Brain pericyte (primary cell): ENCODE measurements around the gene ZBTB38.

Experiments
- DNase-seq: peaks from one replicate; pipeline ENCODE4 v3.0.0-alpha.2; 2012; ENCODE audit warnings: low read depth, low spot score

The ZBTB38 gene

DNA sequence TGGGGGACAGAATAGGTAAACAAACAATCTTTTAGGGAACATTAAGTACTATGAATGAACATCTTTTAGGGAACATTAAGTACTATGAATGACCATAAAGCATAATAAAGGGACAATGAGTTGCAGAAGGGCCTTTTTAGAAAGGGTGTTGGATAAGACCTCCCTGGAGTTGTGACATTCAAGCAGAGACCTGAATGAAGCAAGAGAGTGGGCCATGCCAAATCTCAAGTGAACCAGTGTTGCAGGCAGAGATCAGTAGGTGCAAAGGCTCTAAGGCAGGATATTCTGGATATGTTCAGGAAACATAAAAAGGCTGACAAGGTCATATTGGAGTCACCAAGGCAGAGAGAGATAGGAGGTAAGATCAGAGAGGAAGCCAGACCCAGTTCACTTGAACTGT is 29.4 kb upstream of the ZBTB38 start:
- DNase-seq: no peak

GRCh38 chr3:141341536-141341935 is 26.8 kb upstream of the ZBTB38 start:
- no peak for DNase-seq

- no peak for DNase-seq
Measured at GRCh38 chr3:141342386-141342785, 25.9 kb upstream of the ZBTB38 start.

GRCh38 chr3:141343077-141343476 is 25.2 kb upstream of the ZBTB38 start:
- no peak for DNase-seq

DNA sequence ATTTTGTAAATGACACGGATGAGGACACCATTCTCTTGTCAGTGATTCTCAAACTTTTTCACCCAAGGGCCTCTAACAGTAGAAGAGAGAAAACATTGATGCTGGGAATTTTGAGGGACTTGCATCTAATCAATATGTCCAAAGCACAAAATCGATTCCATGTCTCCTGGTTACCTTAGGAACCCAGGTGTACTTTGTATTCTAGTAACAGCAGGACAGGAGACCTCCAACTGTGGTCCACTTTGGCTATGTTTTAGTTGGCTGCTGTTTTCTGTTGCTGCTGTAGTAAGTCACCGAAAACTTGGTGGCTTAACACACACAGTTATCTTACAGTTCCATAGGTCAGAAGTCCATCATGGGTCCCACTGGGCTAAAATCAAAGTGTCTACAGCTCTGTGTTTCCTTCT is 24.4 kb upstream of the ZBTB38 start:
- no peak for DNase-seq

DNA sequence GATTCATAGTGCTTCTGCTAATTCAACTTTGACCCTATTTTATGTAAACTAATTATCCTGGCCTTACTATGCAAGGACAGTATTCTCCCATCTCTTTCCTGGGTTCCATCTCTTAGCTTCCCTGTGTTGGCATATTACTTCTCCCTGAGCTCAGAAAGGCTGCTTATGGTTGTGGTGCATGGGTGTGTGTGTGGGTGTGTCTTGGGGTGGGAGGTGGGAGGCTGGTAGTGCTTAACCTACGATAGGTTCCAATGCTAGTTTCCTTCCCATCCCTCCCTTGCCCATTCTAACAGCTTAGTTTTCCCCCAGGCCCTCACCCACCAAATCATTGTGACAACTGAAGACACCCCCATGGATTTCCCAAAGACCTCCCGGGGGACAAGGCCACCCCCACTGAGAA is 22.8 kb upstream of the ZBTB38 start:
- DNase-seq: no peak

- DNase-seq: no peak
Measured at GRCh38 chr3:141346007-141346406, 22.3 kb upstream of the ZBTB38 start.

GRCh38 chr3:141346418-141346817 is 21.9 kb upstream of the ZBTB38 start:
- DNase-seq: no peak

DNA sequence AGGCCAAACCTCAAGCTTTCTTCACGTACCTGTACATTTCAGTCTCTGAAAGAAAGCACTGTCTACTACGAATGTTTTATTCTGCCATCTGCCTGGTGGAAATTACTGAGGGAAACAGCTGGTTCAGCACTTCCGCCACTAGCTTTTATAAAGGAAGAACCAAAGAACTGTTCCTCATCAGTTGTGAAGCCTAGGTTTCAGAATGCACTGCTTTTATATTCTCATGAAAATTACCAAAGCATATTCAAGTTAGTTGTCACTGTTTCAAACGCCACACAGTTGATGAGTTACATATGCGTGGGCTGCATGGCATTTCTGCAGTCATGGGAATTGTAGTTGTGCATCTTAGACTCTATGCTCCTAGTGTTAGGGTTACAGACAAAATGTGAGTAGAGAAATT is 21.5 kb upstream of the ZBTB38 start:
- DNase-seq: no peak

GRCh38 chr3:141348837-141349236 is 19.5 kb upstream of the ZBTB38 start:
- no peak for DNase-seq

GRCh38 chr3:141349711-141350110 is 18.6 kb upstream of the ZBTB38 start:
- DNase-seq: no peak

DNA sequence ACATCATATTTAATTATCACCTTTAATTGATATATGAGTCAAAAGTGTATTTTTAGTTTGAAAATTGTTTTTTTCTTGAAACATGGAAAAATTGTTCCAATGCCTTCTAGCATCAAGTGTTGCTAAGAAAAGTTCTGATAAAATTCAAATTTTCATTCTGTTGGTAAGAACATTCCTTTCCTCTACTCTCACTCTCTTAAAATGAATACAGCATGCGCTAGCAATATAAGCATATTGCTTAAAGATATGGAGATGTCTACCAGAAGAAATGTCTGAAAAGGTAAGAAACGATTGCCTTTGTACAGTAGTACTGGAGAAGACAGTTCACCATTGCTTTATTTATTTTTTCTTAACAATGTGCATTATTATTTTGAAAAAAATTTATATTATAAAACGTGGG is 17.6 kb upstream of the ZBTB38 start:
- no peak for DNase-seq

DNA sequence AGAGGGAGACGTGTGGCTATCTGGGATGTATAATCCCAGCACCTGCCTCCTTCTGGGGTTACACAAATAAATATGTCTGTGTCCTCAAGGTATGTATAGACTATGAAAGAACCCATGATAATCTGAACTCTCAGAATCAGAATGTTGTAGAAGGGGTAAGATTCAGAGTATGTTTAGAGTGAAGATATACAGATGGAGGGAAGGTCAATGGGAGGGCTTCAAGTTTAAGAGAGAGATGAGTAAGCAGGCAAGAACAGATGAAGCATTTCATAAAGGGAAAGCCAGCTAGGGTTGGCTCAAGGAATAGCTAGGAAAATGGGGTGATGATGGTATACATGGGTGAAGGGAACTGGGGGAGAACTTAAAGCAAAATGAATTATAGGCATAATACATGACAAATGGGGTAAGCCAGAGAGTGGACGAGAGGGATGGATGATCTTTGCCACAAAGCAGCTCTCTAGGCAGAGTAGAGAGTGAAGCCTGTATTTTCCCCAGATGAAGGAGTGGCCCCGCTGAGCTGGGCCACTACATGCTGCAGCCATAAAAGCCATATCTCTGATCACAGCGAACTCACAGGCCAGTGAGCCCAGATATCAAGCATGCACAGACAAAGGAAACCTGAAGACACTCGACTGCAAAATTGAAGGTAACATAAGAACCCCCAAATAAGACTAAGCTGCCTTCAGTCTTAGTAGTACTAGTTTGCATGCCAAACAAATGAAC is 15.9 kb upstream of the ZBTB38 start:
- no peak for DNase-seq

DNA sequence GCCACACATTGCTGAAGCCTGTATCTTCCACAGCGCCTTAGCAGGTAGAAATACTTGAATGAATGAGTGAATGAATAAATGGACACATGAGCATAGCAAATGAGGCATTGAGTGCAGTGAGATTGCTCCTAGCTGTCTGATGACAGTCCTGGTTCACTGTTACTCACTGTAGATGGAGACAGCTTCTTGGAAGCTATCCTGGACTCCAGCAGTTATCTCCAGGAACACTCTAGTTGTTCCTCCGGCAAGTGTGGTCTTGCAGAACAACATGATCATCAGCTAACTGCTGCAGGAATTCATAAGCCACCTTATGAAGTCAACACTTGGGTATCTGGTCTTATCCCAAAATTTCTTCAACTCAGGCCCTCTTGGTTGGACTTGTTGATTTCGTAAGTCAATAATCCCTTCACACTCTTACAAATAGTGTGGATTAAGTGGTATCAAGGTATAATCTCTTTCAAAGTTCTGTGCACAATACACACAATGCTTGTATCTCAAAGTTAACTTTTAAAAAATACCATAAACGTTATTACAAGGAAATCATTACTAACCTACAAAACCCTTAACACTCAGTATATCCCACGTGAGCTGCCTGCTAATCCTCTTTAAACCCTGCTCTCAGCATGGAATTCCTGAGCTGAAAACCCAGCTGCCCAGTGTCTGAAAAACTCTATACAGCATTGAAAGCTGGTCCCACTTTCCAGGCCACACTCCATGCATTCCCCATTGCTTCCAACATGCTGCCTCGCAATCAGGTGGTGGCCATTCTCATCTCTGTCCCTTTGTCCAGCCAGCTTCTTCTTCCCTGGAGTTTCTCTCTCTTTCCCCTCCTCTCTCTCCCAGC is 14.4 kb upstream of the ZBTB38 start:
- no peak for DNase-seq

- DNase-seq: no peak
Measured at GRCh38 chr3:141354517-141354916, 13.8 kb upstream of the ZBTB38 start.

- no peak for DNase-seq
Measured at GRCh38 chr3:141355242-141355641, 13.1 kb upstream of the ZBTB38 start.

DNA sequence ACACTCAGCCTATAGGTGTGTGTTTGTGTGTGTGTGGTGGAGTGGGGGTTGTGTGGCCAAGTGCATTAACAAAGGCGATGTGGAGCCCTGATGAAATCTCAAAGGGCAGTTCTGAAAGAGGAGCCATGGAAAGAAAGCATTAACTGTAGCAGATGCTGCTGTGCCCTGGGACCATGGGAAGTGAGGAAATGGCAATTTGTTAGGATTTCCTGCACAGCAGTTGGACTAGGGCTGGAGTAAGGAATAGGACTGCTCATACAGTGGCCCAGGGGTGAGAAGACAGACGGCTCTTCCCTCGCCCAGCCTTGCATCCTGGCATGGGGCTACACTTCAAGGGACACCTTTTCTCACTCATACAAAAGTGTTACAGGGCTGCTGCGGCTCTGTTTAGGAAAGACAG is 12.3 kb upstream of the ZBTB38 start:
- DNase-seq: no peak

GRCh38 chr3:141360888-141361598 is 7.3 kb upstream of the ZBTB38 start:
- peak; percentile 53 for DNase-seq

GRCh38 chr3:141362736-141363135 is 5.6 kb upstream of the ZBTB38 start:
- no peak for DNase-seq

DNA sequence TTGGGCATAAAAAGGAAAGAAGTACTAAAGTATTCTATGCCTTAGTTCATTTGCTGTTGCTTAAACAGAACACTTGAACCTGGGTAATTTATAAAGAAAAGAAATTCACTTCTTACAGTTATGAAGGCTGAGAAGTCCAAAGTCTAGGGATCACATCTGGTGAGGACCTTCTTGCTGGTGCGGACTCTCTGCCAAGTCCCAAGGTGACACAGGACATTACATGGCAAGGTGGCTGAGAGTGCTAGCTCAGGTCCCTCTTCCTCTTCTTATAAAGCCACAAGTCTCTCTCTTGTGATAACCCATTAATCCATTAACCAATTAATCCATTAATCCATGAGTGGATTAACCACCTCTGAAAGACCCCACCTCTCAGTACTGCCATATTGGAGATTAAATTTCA is 3.1 kb upstream of the ZBTB38 start:
- DNase-seq: no peak

GRCh38 chr3:141366285-141367037 is 1.8 kb upstream of the ZBTB38 start:
- no peak for DNase-seq
